Measurements from ENCODE around the gene RILPL2. TPM values are rescaled to one million over a fixed set of nuclear protein-coding genes. Genes with fewer than 3 reads are reported as not detected.

The RILPL2 gene
- total and polyA plus RNA-seq, 4 donors: 1.7 to 2.9 (median 2.2) TPM

- peaks cover 17% of the 10 kb centered on the region for H3K4me1 ChIP-seq (ENCODE audit: control insufficient read depth, insufficient read depth, low read length)
- no peak for DNase-seq (ENCODE audit: low read depth in 4 of 6, low spot score in 6 of 6)
- H3K27me3 ChIP-seq (ENCODE audit: control insufficient read depth, insufficient read depth, low read length): no peaks in the 10 kb centered on the region
- no peak overlapping the region for H3K4me3 ChIP-seq (ENCODE audit: low read depth, low read length)
- H3K27ac ChIP-seq (ENCODE audit: low read depth, low read length): no peak overlapping the region
- peaks cover 72% of the 10 kb centered on the region for H3K36me3 ChIP-seq (ENCODE audit: control insufficient read depth, insufficient read depth, low read length)
- WGBS (ENCODE audit: insufficient coverage): no CpG with 5 or more reads among the region's 6 CpGs
- H3K9me3 ChIP-seq (ENCODE audit: control insufficient read depth, insufficient read depth, low read length): no peaks in the 10 kb centered on the region
These were observed 39.1 kb downstream of the RILPL2 start for GRCh38 chr12:123397400-123397799.

GRCh38 chr12:123396954-123397353, 39.5 kb downstream of the RILPL2 start:
- Histone ChIP-seq H3K4me3 (ENCODE audit: low read depth, low read length) (no peak overlapping the region), H3K27me3 (ENCODE audit: control insufficient read depth, insufficient read depth, low read length) (no peaks in the 10 kb centered on the region), H3K27ac (ENCODE audit: low read depth, low read length) (no peak overlapping the region), H3K4me1 (ENCODE audit: control insufficient read depth, insufficient read depth, low read length) (peaks cover 17% of the 10 kb centered on the region), H3K9me3 (ENCODE audit: control insufficient read depth, insufficient read depth, low read length) (no peaks in the 10 kb centered on the region), H3K36me3 (ENCODE audit: control insufficient read depth, insufficient read depth, low read length) (peaks cover 71% of the 10 kb centered on the region)
- 96% methylated on average over 7 of the region's 9 CpGs for WGBS (ENCODE audit: insufficient coverage)
- DNase-seq (ENCODE audit: low read depth in 4 of 6, low spot score in 6 of 6): no peak

GRCh38 chr12:123396543-123396942, 39.9 kb downstream of the RILPL2 start:
- Histone ChIP-seq H3K36me3 (ENCODE audit: control insufficient read depth, insufficient read depth, low read length) (peaks cover 72% of the 10 kb centered on the region), H3K27ac (ENCODE audit: low read depth, low read length) (no peak overlapping the region)

GRCh38 chr12:123395236-123395635, 41.2 kb downstream of the RILPL2 start:
- H3K27ac ChIP-seq (ENCODE audit: low read depth, low read length): no peak overlapping the region
- 94% methylated on average over 5 of the region's 5 CpGs for WGBS (ENCODE audit: insufficient coverage)
- no peak for DNase-seq (ENCODE audit: low read depth in 4 of 6, low spot score in 6 of 6)
- H3K9me3 ChIP-seq (ENCODE audit: control insufficient read depth, insufficient read depth, low read length): no peaks in the 10 kb centered on the region
- H3K36me3 ChIP-seq (ENCODE audit: control insufficient read depth, insufficient read depth, low read length): peaks cover 79% of the 10 kb centered on the region
- no peaks in the 10 kb centered on the region for H3K27me3 ChIP-seq (ENCODE audit: control insufficient read depth, insufficient read depth, low read length)
- H3K4me1 ChIP-seq (ENCODE audit: control insufficient read depth, insufficient read depth, low read length): peaks cover 26% of the 10 kb centered on the region
- H3K4me3 ChIP-seq (ENCODE audit: low read depth, low read length): no peak overlapping the region

More at GRCh38 chr12:123396543-123396942, 39.9 kb downstream of the RILPL2 start:
- Histone ChIP-seq H3K4me1 (ENCODE audit: control insufficient read depth, insufficient read depth, low read length) (peaks cover 22% of the 10 kb centered on the region), H3K27me3 (ENCODE audit: control insufficient read depth, insufficient read depth, low read length) (no peaks in the 10 kb centered on the region), H3K9me3 (ENCODE audit: control insufficient read depth, insufficient read depth, low read length) (no peaks in the 10 kb centered on the region), H3K4me3 (ENCODE audit: low read depth, low read length) (no peak overlapping the region)
- WGBS (ENCODE audit: insufficient coverage): 100% methylated on average over 2 of the region's 2 CpGs
- DNase-seq (ENCODE audit: low read depth in 4 of 6, low spot score in 6 of 6): no peak

GRCh38 chr12:123393747-123394146, 42.7 kb downstream of the RILPL2 start:
- 70% methylated on average over 2 of the region's 4 CpGs for WGBS (ENCODE audit: insufficient coverage)
- H3K36me3 ChIP-seq (ENCODE audit: control insufficient read depth, insufficient read depth, low read length): peaks cover 78% of the 10 kb centered on the region
- no peaks in the 10 kb centered on the region for H3K27me3 ChIP-seq (ENCODE audit: control insufficient read depth, insufficient read depth, low read length)
- no peak overlapping the region for H3K4me3 ChIP-seq (ENCODE audit: low read depth, low read length)
- DNase-seq (ENCODE audit: low read depth in 4 of 6, low spot score in 6 of 6): no peak
- H3K9me3 ChIP-seq (ENCODE audit: control insufficient read depth, insufficient read depth, low read length): no peaks in the 10 kb centered on the region
- no peak overlapping the region for H3K27ac ChIP-seq (ENCODE audit: low read depth, low read length)
- peaks cover 29% of the 10 kb centered on the region for H3K4me1 ChIP-seq (ENCODE audit: control insufficient read depth, insufficient read depth, low read length)

- WGBS (ENCODE audit: insufficient coverage): 72% methylated on average over 6 of the region's 8 CpGs
- Histone ChIP-seq H3K4me3 (ENCODE audit: low read depth, low read length) (no peak overlapping the region), H3K9me3 (ENCODE audit: control insufficient read depth, insufficient read depth, low read length) (no peaks in the 10 kb centered on the region), H3K27me3 (ENCODE audit: control insufficient read depth, insufficient read depth, low read length) (no peaks in the 10 kb centered on the region), H3K36me3 (ENCODE audit: control insufficient read depth, insufficient read depth, low read length) (peaks cover 60% of the 10 kb centered on the region), H3K4me1 (ENCODE audit: control insufficient read depth, insufficient read depth, low read length) (peaks cover 28% of the 10 kb centered on the region), H3K27ac (ENCODE audit: low read depth, low read length) (no peak overlapping the region)
- no peak for DNase-seq (ENCODE audit: low read depth in 4 of 6, low spot score in 6 of 6)
These were observed 44.7 kb downstream of the RILPL2 start for GRCh38 chr12:123391546-123392343.

GRCh38 chr12:123390498-123391426, 45.7 kb downstream of the RILPL2 start:
- 75% methylated on average over 18 of the region's 23 CpGs for WGBS (ENCODE audit: insufficient coverage)
- no peak for DNase-seq (ENCODE audit: low read depth in 4 of 6, low spot score in 6 of 6)
- Histone ChIP-seq H3K4me1 (ENCODE audit: control insufficient read depth, insufficient read depth, low read length) (peaks cover 28% of the 10 kb centered on the region), H3K27me3 (ENCODE audit: control insufficient read depth, insufficient read depth, low read length) (no peaks in the 10 kb centered on the region), H3K9me3 (ENCODE audit: control insufficient read depth, insufficient read depth, low read length) (no peaks in the 10 kb centered on the region), H3K4me3 (ENCODE audit: low read depth, low read length) (peak overlapping the region; percentile 62), H3K36me3 (ENCODE audit: control insufficient read depth, insufficient read depth, low read length) (peaks cover 50% of the 10 kb centered on the region), H3K27ac (ENCODE audit: low read depth, low read length) (no peak overlapping the region)

GRCh38 chr12:123389560-123390351, 46.7 kb downstream of the RILPL2 start:
- Histone ChIP-seq H3K4me3 (ENCODE audit: low read depth, low read length) (peak overlapping the region; percentile 62), H3K36me3 (ENCODE audit: control insufficient read depth, insufficient read depth, low read length) (peaks cover 40% of the 10 kb centered on the region), H3K27me3 (ENCODE audit: control insufficient read depth, insufficient read depth, low read length) (no peaks in the 10 kb centered on the region), H3K27ac (ENCODE audit: low read depth, low read length) (no peak overlapping the region), H3K9me3 (ENCODE audit: control insufficient read depth, insufficient read depth, low read length) (no peaks in the 10 kb centered on the region), H3K4me1 (ENCODE audit: control insufficient read depth, insufficient read depth, low read length) (peaks cover 29% of the 10 kb centered on the region)
- 4% methylated on average over 66 of the region's 66 CpGs for WGBS (ENCODE audit: insufficient coverage)
- peak in 1 of 6 donors; percentile 28 for DNase-seq (ENCODE audit: low read depth in 4 of 6, low spot score in 6 of 6)

- WGBS (ENCODE audit: insufficient coverage): 0% methylated on average over 78 of the region's 102 CpGs
- Histone ChIP-seq H3K9me3 (ENCODE audit: control insufficient read depth, insufficient read depth, low read length) (no peaks in the 10 kb centered on the region), H3K4me1 (ENCODE audit: control insufficient read depth, insufficient read depth, low read length) (peaks cover 36% of the 10 kb centered on the region), H3K27ac (ENCODE audit: low read depth, low read length) (no peak overlapping the region), H3K27me3 (ENCODE audit: control insufficient read depth, insufficient read depth, low read length) (no peaks in the 10 kb centered on the region), H3K4me3 (ENCODE audit: low read depth, low read length) (peak overlapping the region; percentile 62), H3K36me3 (ENCODE audit: control insufficient read depth, insufficient read depth, low read length) (peaks cover 33% of the 10 kb centered on the region)
- DNase-seq (ENCODE audit: low read depth in 4 of 6, low spot score in 6 of 6): no peak
These were observed 47.4 kb downstream of the RILPL2 start for GRCh38 chr12:123388951-123389559.
